Loucy (cell line): ENCODE data around the gene GSE1.

ENCODE experiments used
- H2AFZ ChIP-seq: fragments of 200-600 bp; sonication (generic); 2 replicates; pipeline ENCODE4 v1.6.0; 2016; ENCODE audit warnings: antibody characterized with exemption, mild to moderate bottlenecking, low read length, moderate library complexity
- H3F3A ChIP-seq: fragments of 200-600 bp; 2 replicates; pipeline ENCODE4 v1.6.0; 2016; ENCODE audit warnings: antibody characterized with exemption, low read depth, mild to moderate bottlenecking
- H3K27me3 ChIP-seq: fragments of 200-600 bp; sonication (generic); 2 replicates; pipeline ENCODE4 v1.6.1; 2014; ENCODE audit warnings: low read length, mild to moderate bottlenecking; ENCODE audit not compliant: insufficient read depth, poor library complexity, severe bottlenecking
- H3K36me3 ChIP-seq: fragments of 200-600 bp; sonication (generic); 2 replicates; pipeline ENCODE4 v1.6.1; 2016; ENCODE audit warnings: low read length; ENCODE audit not compliant: insufficient read depth
- H3K4me1 ChIP-seq: fragments of 200-600 bp; sonication (generic); 2 replicates; pipeline ENCODE4 v1.5.1; 2014; ENCODE audit warnings: low read length, mild to moderate bottlenecking; ENCODE audit not compliant: insufficient read depth, poor library complexity, severe bottlenecking
- H3K4me2 ChIP-seq: fragments of 200-600 bp; sonication (generic); 2 replicates; pipeline ENCODE4 v1.6.0; 2014; ENCODE audit warnings: antibody characterized with exemption, low read length, low read depth, mild to moderate bottlenecking; ENCODE audit not compliant: poor library complexity, severe bottlenecking
- H3K4me3 ChIP-seq: fragments of 200-600 bp; sonication (generic); 2 replicates; pipeline ENCODE4 v1.5.1; 2014; ENCODE audit warnings: low read length, mild to moderate bottlenecking, mixed read lengths; ENCODE audit not compliant: poor library complexity, severe bottlenecking
- H3K79me2 ChIP-seq: fragments of 200-600 bp; sonication (generic); 2 replicates; pipeline ENCODE4 v1.6.1; 2014; ENCODE audit warnings: low read length; ENCODE audit not compliant: insufficient read depth
- H3K9ac ChIP-seq: fragments of 200-600 bp; sonication (generic); 2 replicates; pipeline ENCODE4 v1.6.0; 2014; ENCODE audit warnings: mild to moderate bottlenecking, low read depth, low read length, moderate library complexity; ENCODE audit not compliant: poor library complexity, severe bottlenecking
- H3K9me2 ChIP-seq: fragments of 200-600 bp; sonication (generic); replicated peaks from 2 replicates; pipeline ENCODE4 v1.6.1; 2016; ENCODE audit warnings: low read depth, low read length, mixed read lengths
- H3K9me3 ChIP-seq: fragments of 200-600 bp; sonication (generic); 2 replicates; pipeline ENCODE4 v1.6.1; 2014; ENCODE audit warnings: mild to moderate bottlenecking, antibody characterized with exemption, low read length, low read depth; ENCODE audit not compliant: insufficient read depth
- H4K20me1 ChIP-seq: fragments of 200-600 bp; sonication (generic); 2 replicates; pipeline ENCODE4 v1.6.0; 2014; ENCODE audit warnings: antibody characterized with exemption, low read length, mild to moderate bottlenecking; ENCODE audit not compliant: insufficient read depth, poor library complexity, severe bottlenecking
- CTCF ChIP-seq: fragments of 200-600 bp; sonication (generic); conservative IDR thresholded peaks from 2 replicates; pipeline ENCODE4 v1.5.1; 2014; ENCODE audit warnings: mild to moderate bottlenecking, antibody characterized with exemption, low read length
- EZH2phosphoT487 ChIP-seq: fragments of 200-600 bp; IDR thresholded peaks from 2 replicates; pipeline ENCODE4 v1.6.1; 2018; ENCODE audit warnings: antibody characterized with exemption, mild to moderate bottlenecking, moderate library complexity, borderline replicate concordance

The GSE1 gene

GRCh38 chr16:85607321-85607765 is 5.8 kb upstream of the GSE1 start:
- H3F3A ChIP-seq, result peaks cover 4% of the 10 kb centered on the region
- H3K4me1 ChIP-seq, result peaks cover 70% of the 10 kb centered on the region
- H3K9me3 ChIP-seq, result no peaks in the 10 kb centered on the region
- peaks cover 91% of the 10 kb centered on the region for H3K79me2 ChIP-seq
- peak overlapping the region; percentile 48 for H3K4me3 ChIP-seq
- H4K20me1 ChIP-seq, result peaks cover 61% of the 10 kb centered on the region
- no peaks in the 10 kb centered on the region for H3K9me2 ChIP-seq
- no peak overlapping the region for H2AFZ ChIP-seq
- H3K4me2 ChIP-seq, result peak overlapping the region; percentile 69
- H3K27me3 ChIP-seq, result no peaks in the 10 kb centered on the region
- H3K9ac ChIP-seq, result peak overlapping the region; percentile 61
- H3K36me3 ChIP-seq, result peaks cover 10% of the 10 kb centered on the region; the same call in 1 of the 2 replicates
- TF ChIP-seq EZH2phosphoT487 (no peak), CTCF (no peak)

GRCh38 chr16:85607796-85608514 is 5.2 kb upstream of the GSE1 start:
- H3K4me1 ChIP-seq, result peaks cover 66% of the 10 kb centered on the region
- H3K9ac ChIP-seq, result peak overlapping the region; percentile 61
- H3K9me3 ChIP-seq, result no peaks in the 10 kb centered on the region
- H3K4me2 ChIP-seq, result peak overlapping the region; percentile 69
- no peaks in the 10 kb centered on the region for H3K27me3 ChIP-seq
- H3K79me2 ChIP-seq, result peaks cover 90% of the 10 kb centered on the region
- peak overlapping the region; percentile 48 for H3K4me3 ChIP-seq
- H2AFZ ChIP-seq, result no peak overlapping the region
- H3F3A ChIP-seq, result peaks cover 9% of the 10 kb centered on the region
- H3K36me3 ChIP-seq, result peaks cover 10% of the 10 kb centered on the region; the same call in 1 of the 2 replicates
- no peak for TF ChIP-seq CTCF
- no peak for TF ChIP-seq EZH2phosphoT487
- no peaks in the 10 kb centered on the region for H3K9me2 ChIP-seq
- H4K20me1 ChIP-seq, result peaks cover 59% of the 10 kb centered on the region

GRCh38 chr16:85608515-85608885 is 4.6 kb upstream of the GSE1 start:
- no peak overlapping the region for H3K4me3 ChIP-seq
- H3F3A ChIP-seq, result peaks cover 9% of the 10 kb centered on the region
- H3K4me1 ChIP-seq, result peaks cover 64% of the 10 kb centered on the region
- no peaks in the 10 kb centered on the region for H3K9me3 ChIP-seq
- H3K36me3 ChIP-seq, result peaks cover 10% of the 10 kb centered on the region; the same call in 1 of the 2 replicates
- H3K9me2 ChIP-seq, result no peaks in the 10 kb centered on the region
- TF ChIP-seq EZH2phosphoT487 (no peak), CTCF (no peak)
- no peaks in the 10 kb centered on the region for H3K27me3 ChIP-seq
- H3K4me2 ChIP-seq, result no peak overlapping the region
- peaks cover 58% of the 10 kb centered on the region for H4K20me1 ChIP-seq
- H3K79me2 ChIP-seq, result peaks cover 88% of the 10 kb centered on the region
- H3K9ac ChIP-seq, result peak overlapping the region; percentile 61
- no peak overlapping the region for H2AFZ ChIP-seq
